Activated CD4-positive, alpha-beta T cell treated with anti-CD3 and anti-CD28 coated beads for 36 hours (primary cell): ENCODE measurements around the gene MRPS14. TPM values are rescaled to one million over a fixed set of nuclear protein-coding genes. Genes with fewer than 3 reads are reported as not detected.
A peak's percentile ranks its signal among the peaks of the same experiment; 100 is the strongest.
"Not testable (repeated sequence)": the region's sequence is repeated elsewhere in the genome, so short reads cannot be mapped to it uniquely, and the experiment has no call there.

Experiments used
- ATAC-seq: fragments of 200-7000 bp; cut with Tn5 transposase; one replicate; pipeline ENCODE4 v1.10.0; 2021; ENCODE audit warnings: mild to moderate bottlenecking, moderate library complexity
- CTCF ChIA-PET: fragments of 350-600 bp; sonication (Branson Sonifier 250); formaldehyde crosslinking; loops from one replicate; lab custom pipeline; 2021; ENCODE audit warnings: antibody characterized with exemption; lab: Charles Lee
- POLR2A ChIA-PET: fragments of 350-600 bp; sonication (Branson Sonifier 250); formaldehyde crosslinking; loops from one replicate; lab custom pipeline; 2021; ENCODE audit warnings: antibody characterized with exemption, inconsistent platforms; lab: Charles Lee
- DNase-seq: peaks from one replicate; pipeline ENCODE4 v3.0.0-alpha.2; 2020
- H3K27ac Mint-ChIP-seq: one replicate; pipeline ENCODE4 v1.8.0; 2021; ENCODE audit warnings: mixed read lengths
- H3K27me3 Mint-ChIP-seq: one replicate; pipeline ENCODE4 v1.8.0; 2021; ENCODE audit warnings: mixed read lengths
- H3K36me3 Mint-ChIP-seq: one replicate; pipeline ENCODE4 v1.8.0; 2021; ENCODE audit warnings: low read depth, mixed read lengths
- H3K4me1 Mint-ChIP-seq: one replicate; pipeline ENCODE4 v1.8.0; 2021; ENCODE audit warnings: mixed read lengths
- H3K4me3 Mint-ChIP-seq: one replicate; pipeline ENCODE4 v1.8.0; 2021; ENCODE audit warnings: mild to moderate bottlenecking, moderate library complexity, mixed read lengths
- H3K9me3 Mint-ChIP-seq: one replicate; pipeline ENCODE4 v1.8.0; 2021; ENCODE audit warnings: low read depth, mixed read lengths
- intact Hi-C, 2 experiments: fragments of 100-400 bp; cut with DNase I in 1 of 2; cut with micrococcal nuclease in 1 of 2; formaldehyde crosslinking; loops; one replicate each; pipeline versions ENCODE4 v1.14.2 to v1.15.1; 2022 to 2024; cut with DNase I, micrococcal nuclease
- total RNA-seq, 2 experiments: library from RNA; stranded (reverse); gene quantifications; one replicate each; pipeline ENCODE4 v1.2.3, GENCODE V29; 2021

The MRPS14 gene
- total RNA-seq, 2 experiments from 2014 or later, result 38.7 to 43.7 TPM

DNA sequence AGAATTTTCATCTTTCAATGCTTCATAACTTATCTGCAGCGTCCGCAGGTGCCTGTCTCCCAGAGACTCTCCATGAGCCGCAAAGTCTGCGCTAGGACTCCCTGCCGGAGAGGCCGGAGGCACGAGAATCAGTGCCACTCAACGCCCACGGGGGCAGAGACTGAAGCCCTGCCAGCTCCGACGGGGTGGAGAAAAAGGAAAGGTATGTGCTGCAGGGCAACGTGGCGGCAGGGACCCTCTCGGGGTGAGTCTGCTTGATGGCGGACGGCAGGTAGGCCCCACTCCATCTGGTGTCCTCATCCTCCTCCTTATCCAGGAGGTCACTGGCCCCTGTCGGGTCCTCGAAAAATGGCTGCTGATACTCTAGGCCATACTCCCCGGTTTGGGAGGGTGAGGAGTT, 21.9 kb upstream of the MRPS14 start:
- no peak for ATAC-seq
- DNase-seq, result no peak
- no peak overlapping the region for H3K27ac Mint-ChIP-seq
- H3K27me3 Mint-ChIP-seq, result peaks cover 13% of the 10 kb centered on the region
- no peaks in the 10 kb centered on the region for H3K36me3 Mint-ChIP-seq
- no peak overlapping the region for H3K4me3 Mint-ChIP-seq
- CTCF ChIA-PET, result no interaction called here
- H3K4me1 Mint-ChIP-seq, result no peaks in the 10 kb centered on the region
- no peaks in the 10 kb centered on the region for H3K9me3 Mint-ChIP-seq
- intact Hi-C loops, result no loop called here
- POLR2A ChIA-PET, result no interaction called here

DNA sequence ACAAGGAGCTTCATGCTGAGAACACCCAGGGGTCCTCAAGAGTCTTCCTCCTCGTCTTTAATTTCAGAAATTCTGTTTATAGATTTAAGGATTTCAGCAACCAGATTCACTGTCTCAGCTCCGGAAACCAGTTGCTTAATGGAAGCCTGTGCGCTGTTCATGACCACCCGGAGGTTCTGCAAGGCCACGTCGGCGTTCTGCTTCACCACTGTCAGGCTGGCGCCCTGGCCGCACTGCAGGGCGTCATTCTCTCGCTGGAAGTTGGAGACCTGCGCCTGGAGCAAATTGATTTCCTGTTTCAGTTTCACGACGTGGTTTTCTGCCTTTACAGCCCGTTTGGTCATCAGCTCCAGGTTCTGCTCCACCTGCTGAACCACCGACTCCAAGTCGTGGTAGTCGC, 21.4 kb upstream of the MRPS14 start:
- CTCF ChIA-PET, ATAC-seq, intact Hi-C loops, H3K4me1 Mint-ChIP-seq, DNase-seq, H3K36me3 Mint-ChIP-seq, POLR2A ChIA-PET, H3K9me3 Mint-ChIP-seq, H3K27ac Mint-ChIP-seq, H3K4me3 Mint-ChIP-seq: not testable (repeated sequence)
- H3K27me3 Mint-ChIP-seq, result peaks cover 13% of the 10 kb centered on the region

DNA sequence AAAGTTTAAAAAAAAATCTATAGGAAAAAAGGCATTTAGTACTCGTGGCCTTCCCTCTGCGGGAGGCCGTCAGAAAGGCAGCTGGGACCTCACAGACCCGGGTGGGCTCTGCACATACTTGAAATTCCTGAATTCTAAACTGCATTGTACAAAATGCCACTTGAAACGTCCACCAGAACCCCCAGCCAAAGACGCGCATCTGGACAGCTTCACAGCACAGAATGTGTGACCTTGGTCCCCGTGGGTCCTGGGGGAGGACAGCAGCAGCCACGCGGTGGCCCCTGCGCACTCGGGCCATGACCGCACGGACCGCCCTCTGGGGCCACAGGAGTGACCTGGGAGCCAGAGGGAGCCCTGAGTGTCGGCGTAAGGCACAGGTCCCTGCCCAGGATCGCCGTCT, 20.6 kb upstream of the MRPS14 start:
- intact Hi-C loops, result no loop called here
- Mint-ChIP-seq H3K4me1 (no peaks in the 10 kb centered on the region), H3K4me3 (no peak overlapping the region), H3K27me3 (peaks cover 9% of the 10 kb centered on the region), H3K9me3 (no peaks in the 10 kb centered on the region), H3K27ac (no peak overlapping the region), H3K36me3 (no peaks in the 10 kb centered on the region)
- CTCF ChIA-PET, result no interaction called here
- DNase-seq, result no peak
- POLR2A ChIA-PET, result no interaction called here
- ATAC-seq, result no peak

DNA sequence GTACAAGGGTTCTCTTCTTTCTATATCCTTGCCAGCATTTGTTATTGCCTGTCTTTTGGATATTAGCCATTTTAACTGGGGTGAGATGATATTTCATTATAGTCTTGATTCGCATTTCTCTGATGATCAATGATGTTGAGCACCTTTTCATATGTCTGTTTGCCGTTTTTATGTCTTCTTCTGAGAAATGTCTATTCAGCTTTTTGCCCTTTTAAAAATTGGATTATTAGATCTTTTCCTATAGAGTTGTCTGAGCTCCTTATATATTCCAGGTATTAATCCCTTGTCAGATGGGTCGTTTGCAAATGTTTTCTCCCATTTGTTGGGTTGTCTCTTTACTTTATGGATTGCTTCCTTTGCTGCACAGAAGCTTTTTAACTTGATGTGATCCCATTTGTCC, 19.4 kb upstream of the MRPS14 start:
- no peak for DNase-seq
- CTCF ChIA-PET, result no interaction called here
- no peak overlapping the region for H3K4me3 Mint-ChIP-seq
- H3K9me3 Mint-ChIP-seq, result no peaks in the 10 kb centered on the region
- no peaks in the 10 kb centered on the region for H3K4me1 Mint-ChIP-seq
- peaks cover 6% of the 10 kb centered on the region for H3K27me3 Mint-ChIP-seq
- intact Hi-C loops, result no loop called here
- H3K27ac Mint-ChIP-seq, result no peak overlapping the region
- H3K36me3 Mint-ChIP-seq, result no peaks in the 10 kb centered on the region
- ATAC-seq, result no peak
- POLR2A ChIA-PET, result interaction anchor here (0.6 kb wide), 1 partner anchor 10 kb away, joined by 3 read pairs; no protein-coding TSS in a partner anchor

DNA sequence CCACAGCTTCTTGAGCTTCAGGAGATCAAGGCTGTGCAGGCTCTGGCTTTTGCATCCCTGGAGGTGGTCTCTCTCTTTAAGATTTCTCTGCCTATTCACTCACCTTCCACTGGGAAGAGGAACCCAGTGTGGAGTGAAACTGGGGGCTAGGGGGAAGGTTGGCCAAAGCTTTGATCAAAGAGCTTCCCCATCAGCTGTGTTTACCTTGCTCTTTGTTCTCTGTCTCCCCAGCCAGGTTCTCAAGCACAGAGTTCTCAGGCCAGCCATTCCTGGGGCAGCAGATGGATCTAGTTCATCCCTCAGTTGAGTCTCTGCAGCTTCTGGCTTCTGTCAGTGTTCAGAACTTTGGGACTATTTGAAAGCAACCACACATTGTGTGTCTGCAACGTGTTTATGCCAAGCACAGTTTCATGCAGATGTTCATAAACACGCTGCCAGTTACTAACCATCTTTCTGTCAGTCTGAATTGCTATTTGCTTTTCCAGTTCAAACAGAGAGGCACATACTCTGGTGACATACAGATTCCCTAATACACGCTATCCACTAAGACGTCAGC, 17.2 kb upstream of the MRPS14 start:
- intact Hi-C loops, result no loop called here
- ChIA-PET CTCF (interaction anchor here (0.6 to 1.0 kb wide), 2 partner anchors 9 to 298 kb away, joined by 3 read pairs; no protein-coding TSS in a partner anchor), POLR2A (no interaction called here)
- no peak for ATAC-seq
- no peak overlapping the region for H3K27ac Mint-ChIP-seq
- H3K27me3 Mint-ChIP-seq, result peaks cover 3% of the 10 kb centered on the region
- DNase-seq, result no peak
- no peaks in the 10 kb centered on the region for H3K4me1 Mint-ChIP-seq
- H3K36me3 Mint-ChIP-seq, result no peaks in the 10 kb centered on the region
- H3K4me3 Mint-ChIP-seq, result no peak overlapping the region
- H3K9me3 Mint-ChIP-seq, result no peaks in the 10 kb centered on the region

DNA sequence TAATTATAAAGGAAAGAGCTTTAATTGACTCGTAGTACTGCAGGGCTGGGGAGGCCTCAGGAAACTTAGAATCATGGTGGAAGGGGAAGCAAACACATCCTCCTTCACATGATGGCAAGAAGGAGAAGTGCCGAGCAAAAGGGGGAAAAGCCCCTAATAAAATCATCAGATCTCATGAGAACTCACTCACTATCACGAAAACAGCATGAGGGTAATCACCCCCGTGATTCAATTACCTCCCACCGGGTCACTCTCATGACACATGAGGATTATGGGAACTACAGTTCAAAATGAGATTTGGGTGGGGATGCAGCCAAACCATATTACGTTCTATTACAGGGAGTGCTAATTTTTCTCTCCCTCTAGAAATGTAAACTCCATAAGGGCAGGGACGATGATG, 14.2 kb upstream of the MRPS14 start:
- no peaks in the 10 kb centered on the region for H3K9me3 Mint-ChIP-seq
- no peaks in the 10 kb centered on the region for H3K4me1 Mint-ChIP-seq
- no peak overlapping the region for H3K27ac Mint-ChIP-seq
- no peaks in the 10 kb centered on the region for H3K36me3 Mint-ChIP-seq
- ATAC-seq (no peak), DNase-seq (no peak)
- ChIA-PET CTCF (no interaction called here), POLR2A (no interaction called here)
- H3K4me3 Mint-ChIP-seq, result no peak overlapping the region
- intact Hi-C loops, result no loop called here
- H3K27me3 Mint-ChIP-seq, result no peaks in the 10 kb centered on the region

DNA sequence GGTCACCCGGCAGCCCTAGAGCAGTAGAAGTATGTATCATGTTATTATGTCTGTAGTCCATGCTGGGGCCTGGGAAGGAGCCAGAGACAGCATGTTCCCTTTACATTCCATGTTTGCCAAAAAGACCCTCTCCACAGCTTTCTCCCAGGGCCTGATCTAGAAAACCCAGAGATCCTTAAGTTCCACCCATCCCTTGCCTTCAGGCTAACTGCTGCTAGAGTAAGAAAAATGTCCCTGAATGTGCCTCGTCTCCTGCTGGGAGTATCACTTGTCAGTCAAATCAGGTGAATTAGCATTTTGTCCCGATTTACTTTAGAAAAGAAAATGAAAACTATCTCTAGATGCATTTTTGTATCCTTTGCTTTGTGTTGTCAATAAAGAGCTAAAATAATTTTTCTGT, 13.3 kb upstream of the MRPS14 start:
- Mint-ChIP-seq H3K27me3 (no peaks in the 10 kb centered on the region), H3K4me3 (no peak overlapping the region), H3K4me1 (no peaks in the 10 kb centered on the region), H3K27ac (no peak overlapping the region), H3K36me3 (no peaks in the 10 kb centered on the region), H3K9me3 (no peaks in the 10 kb centered on the region)
- POLR2A ChIA-PET, result no interaction called here
- DNase-seq (no peak), ATAC-seq (no peak)
- CTCF ChIA-PET, result interaction anchor here (0.6 to 1.3 kb wide), 2 partner anchors 35 to 61 kb away, joined by 3 read pairs; no protein-coding TSS in a partner anchor
- intact Hi-C loops, result no loop called here

DNA sequence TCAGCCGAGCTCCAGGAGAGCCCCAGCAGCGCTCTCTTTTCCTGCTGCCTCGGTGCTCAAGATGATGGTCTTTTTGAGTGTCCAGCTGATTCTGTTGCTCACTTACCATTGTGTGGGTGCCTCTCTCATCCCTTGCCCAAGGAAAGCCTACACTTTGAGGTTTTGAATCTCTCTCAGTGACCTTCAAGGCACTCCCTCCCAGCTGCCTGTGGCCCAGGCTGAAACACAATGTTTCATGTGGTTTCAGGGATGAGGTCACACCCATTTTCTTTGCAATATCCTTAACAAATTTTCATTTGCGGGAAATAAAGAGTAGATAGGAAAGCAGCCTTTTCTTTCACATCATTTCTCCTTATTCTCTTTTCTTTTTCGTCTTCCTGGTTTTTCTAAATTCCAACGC, 12.6 kb upstream of the MRPS14 start:
- H3K4me1 Mint-ChIP-seq, result no peaks in the 10 kb centered on the region
- H3K4me3 Mint-ChIP-seq, result no peak overlapping the region
- ATAC-seq, result no peak
- DNase-seq, result no peak
- ChIA-PET POLR2A (no interaction called here), CTCF (interaction anchor here (0.6 to 1.3 kb wide), 3 partner anchors 36 to 89 kb away, joined by 3 to 6 read pairs (median 3); no protein-coding TSS in a partner anchor)
- H3K9me3 Mint-ChIP-seq, result no peaks in the 10 kb centered on the region
- H3K27ac Mint-ChIP-seq, result no peak overlapping the region
- H3K36me3 Mint-ChIP-seq, result no peaks in the 10 kb centered on the region
- H3K27me3 Mint-ChIP-seq, result no peaks in the 10 kb centered on the region
- intact Hi-C loops, result no loop called here

DNA sequence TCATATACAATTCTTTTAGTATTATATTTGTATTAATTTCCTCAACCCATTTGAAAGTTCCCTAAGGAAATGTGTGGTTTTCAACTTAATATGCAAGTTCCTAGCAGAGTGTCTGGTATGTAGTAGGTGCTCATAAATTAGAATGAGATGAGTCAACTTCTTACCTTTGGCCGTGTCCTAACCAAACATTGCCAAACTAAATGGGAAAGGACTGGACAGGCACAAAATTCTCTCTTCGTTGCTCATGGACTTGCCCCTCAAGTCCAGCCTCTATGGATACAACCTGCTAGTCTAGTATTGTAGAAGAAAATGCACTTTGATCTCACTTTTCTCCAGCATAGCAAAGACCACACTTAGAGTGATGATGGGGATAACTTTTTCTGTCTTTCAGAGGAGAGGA, 11.6 kb upstream of the MRPS14 start:
- no peaks in the 10 kb centered on the region for H3K27me3 Mint-ChIP-seq

DNA sequence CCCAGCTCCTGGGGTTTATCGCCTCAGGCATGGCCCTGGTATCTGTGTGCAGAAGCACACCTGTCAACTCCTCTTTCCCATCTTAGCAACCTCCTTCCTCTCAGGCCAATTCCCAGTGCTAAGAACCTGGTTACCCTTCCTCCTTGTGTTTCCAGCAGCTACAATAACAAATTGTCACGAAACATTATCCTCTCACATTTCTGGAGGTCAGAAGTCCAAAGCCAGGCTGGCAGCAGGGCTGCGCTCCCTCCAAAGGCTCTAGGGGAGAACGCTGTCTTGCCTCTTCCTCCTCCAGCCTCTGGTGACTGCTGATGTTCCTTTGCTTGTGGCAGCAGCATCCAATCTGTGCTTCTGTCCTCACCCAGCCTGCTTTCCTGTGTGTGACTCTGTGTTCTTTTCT, 10.7 kb upstream of the MRPS14 start:
- ChIA-PET CTCF (interaction anchor here (0.6 to 1.8 kb wide), 2 partner anchors 57 to 91 kb away, joined by 3 to 7 read pairs; no protein-coding TSS in a partner anchor), POLR2A (no interaction called here)
- Mint-ChIP-seq H3K27ac (no peak overlapping the region), H3K9me3 (no peaks in the 10 kb centered on the region), H3K4me3 (no peak overlapping the region), H3K27me3 (no peaks in the 10 kb centered on the region), H3K36me3 (peaks cover 2% of the 10 kb centered on the region), H3K4me1 (peaks cover 9% of the 10 kb centered on the region)
- intact Hi-C loops, result no loop called here
- ATAC-seq (no peak), DNase-seq (no peak)

More for the DNA sequence above, 11.6 kb upstream of the MRPS14 start:
- DNase-seq, result no peak
- Mint-ChIP-seq H3K36me3 (no peaks in the 10 kb centered on the region), H3K4me1 (peaks cover 2% of the 10 kb centered on the region), H3K4me3 (no peak overlapping the region), H3K27ac (no peak overlapping the region), H3K9me3 (no peaks in the 10 kb centered on the region)
- intact Hi-C loops, result no loop called here
- ChIA-PET CTCF (no interaction called here), POLR2A (no interaction called here)
- no peak for ATAC-seq

DNA sequence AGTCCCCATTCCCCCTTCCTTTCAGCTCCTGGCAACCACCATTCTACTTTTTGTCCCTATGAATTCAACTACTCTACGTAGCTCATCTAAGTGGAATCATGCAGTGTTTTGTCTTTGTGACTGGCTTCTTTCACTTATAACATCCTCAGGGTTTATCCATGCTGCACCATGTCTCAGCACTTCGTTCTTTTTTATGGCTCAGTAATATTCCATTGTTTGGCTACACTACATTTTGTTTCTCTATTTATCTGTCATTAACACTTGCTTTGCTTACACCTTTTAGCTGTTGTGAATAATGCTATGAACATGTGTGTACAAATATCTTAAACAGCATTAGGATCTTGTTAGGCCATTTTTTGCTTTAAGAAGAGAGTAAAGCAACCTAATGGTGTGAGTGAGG, 1.5 kb upstream of the MRPS14 start:
- intact Hi-C loops, result loop anchor here (5.0 to 10.0 kb wide), 5 partner anchors 123 to 1160 kb away; partner anchors contain the start of genes GAS5 (in 1 of the 2), KIAA0040 (in 1 of the 2) and ZBTB37 (in 1 of the 2)
- peaks cover 6% of the 10 kb centered on the region for H3K9me3 Mint-ChIP-seq
- ChIA-PET CTCF (interaction anchor here (0.6 to 4.4 kb wide), 5 partner anchors 24 to 997 kb away, joined by 3 to 24 read pairs (median 3); partner anchors contain the start of gene CACYBP), POLR2A (no interaction called here)
- H3K4me1 Mint-ChIP-seq, result peaks cover 32% of the 10 kb centered on the region
- H3K27me3 Mint-ChIP-seq, result no peaks in the 10 kb centered on the region
- no peak for DNase-seq
- H3K4me3 Mint-ChIP-seq, result peak overlapping the region; percentile 40
- H3K36me3 Mint-ChIP-seq, result peaks cover 16% of the 10 kb centered on the region
- H3K27ac Mint-ChIP-seq, result peak overlapping the region; percentile 47
- no peak for ATAC-seq

DNA sequence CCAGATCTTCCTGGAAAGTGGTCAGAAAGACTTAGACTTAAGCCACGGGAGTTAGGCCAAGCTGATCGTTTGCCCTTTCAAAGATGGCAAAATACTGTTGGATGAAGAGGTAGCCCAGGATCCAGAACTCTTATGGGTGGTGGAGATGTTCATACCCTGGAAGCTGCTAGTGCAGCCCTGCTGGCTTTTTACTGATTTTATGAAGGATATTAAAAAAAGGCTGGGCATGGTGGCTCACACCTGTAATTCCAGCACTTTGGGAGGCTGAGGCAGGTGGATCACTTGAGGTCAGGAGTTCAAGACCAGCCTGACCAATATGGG, 657 bp upstream of the MRPS14 start:
- H3K9me3 Mint-ChIP-seq, ATAC-seq, H3K27me3 Mint-ChIP-seq: not testable (repeated sequence)
- intact Hi-C loops, result loop anchor here (1.0 to 10.0 kb wide), 7 partner anchors 25 to 1547 kb away; partner anchors contain the start of genes CACYBP (in 2 of the 2), KIAA0040 (in 2 of the 2), COP1 (in 1 of the 2) and GAS5 (in 1 of the 2)
- Mint-ChIP-seq H3K36me3 (peaks cover 19% of the 10 kb centered on the region), H3K27ac (peak overlapping the region; percentile 92), H3K4me3 (peak overlapping the region; percentile 87), H3K4me1 (peaks cover 25% of the 10 kb centered on the region)
- ChIA-PET CTCF (interaction anchor here (1.0 to 4.4 kb wide), 5 partner anchors 24 to 295 kb away, joined by 3 to 24 read pairs (median 5); partner anchors contain the start of gene CACYBP), POLR2A (interaction anchor here (0.8 to 2.2 kb wide), 6 partner anchors 9 to 1184 kb away, joined by 3 to 65 read pairs (median 5); partner anchors contain the start of gene CACYBP)
- peak; percentile 17 for DNase-seq
